HG03280 (cell line): Measurements from ENCODE around the gene GLIS2.

Experiments used
- ATAC-seq: cut with Tn5 transposase; IDR thresholded peaks from one replicate; pipeline ENCODE4 v1.9.1; 2021; ENCODE audit warnings: mild to moderate bottlenecking, moderate library complexity; ENCODE audit not compliant: unreplicated experiment

Gene GLIS2

GRCh38 chr16:4381072-4381934 lies 65.4 kb downstream of the GLIS2 start:
- ATAC-seq, result no peak

GRCh38 chr16:4381935-4382794 lies 66.3 kb downstream of the GLIS2 start:
- no peak for ATAC-seq

DNA sequence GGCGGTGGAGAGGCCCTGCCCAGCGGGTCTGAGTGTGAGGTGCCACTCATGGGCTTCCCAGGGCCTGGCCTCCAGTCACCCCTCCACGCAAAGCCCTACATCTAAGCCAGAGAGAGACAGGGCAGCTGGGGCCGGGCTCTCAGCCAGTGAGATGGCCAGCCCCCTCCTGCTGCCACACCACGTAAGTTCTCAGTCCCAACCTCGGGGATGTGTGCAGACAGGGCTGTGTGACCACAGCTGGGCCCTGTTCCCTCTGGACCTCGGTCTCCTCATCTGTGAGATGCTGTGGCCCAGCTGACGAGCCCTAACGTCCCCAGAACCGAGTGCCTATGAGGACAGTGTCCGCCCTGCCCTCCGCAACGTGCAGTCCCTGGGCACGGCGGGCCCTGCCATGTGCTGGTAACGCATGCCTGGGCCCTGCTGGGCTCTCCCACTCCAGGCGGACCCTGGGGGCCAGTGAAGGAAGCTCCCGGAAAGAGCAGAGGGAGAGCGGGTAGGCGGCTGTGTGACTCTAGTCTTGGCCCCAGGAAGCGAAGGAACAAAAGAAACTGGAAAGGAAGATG lies 67.0 kb downstream of the GLIS2 start:
- no peak for ATAC-seq

DNA sequence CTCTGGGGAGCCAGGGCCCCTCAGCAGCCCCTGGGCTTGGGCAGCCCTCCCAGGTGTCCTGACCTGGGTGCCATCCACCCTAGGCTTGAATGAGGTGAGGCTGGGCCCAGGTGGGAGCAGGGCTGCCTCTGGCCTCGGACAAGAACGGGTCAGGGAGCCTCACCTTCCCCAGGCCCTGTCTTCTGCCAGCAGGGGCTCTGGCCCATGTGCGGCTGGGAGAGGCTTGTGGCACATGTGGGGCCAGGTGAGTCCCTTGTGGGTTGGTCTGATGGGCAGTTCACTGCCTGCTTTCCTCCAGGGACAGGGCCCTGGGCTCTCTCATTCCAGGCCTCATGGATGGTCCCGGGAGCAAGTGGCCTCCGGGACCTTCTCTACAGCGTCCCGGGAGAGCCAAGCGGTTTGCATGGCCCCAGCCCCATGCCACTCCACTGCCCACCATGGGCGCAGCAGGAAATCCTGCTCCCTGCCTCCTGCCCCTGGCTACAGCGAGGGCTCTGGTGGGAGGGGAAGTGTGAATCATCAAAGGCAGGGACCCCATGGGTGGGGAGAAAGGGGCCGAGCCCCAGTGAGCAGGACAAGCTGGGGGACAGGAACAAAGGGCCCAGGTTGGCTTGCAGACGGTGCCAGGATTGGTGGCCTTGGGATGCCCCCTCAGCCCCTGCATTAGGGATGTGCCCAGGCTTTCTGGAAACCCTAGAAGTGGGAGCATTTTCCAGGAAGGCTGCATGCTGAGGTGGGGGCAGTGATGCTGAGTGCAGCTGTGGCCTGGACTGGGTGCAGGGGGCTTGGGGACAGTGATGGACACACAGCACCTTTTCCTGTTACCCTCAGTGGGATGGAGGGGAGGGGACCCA lies 68.0 kb downstream of the GLIS2 start:
- ATAC-seq, result no peak

DNA sequence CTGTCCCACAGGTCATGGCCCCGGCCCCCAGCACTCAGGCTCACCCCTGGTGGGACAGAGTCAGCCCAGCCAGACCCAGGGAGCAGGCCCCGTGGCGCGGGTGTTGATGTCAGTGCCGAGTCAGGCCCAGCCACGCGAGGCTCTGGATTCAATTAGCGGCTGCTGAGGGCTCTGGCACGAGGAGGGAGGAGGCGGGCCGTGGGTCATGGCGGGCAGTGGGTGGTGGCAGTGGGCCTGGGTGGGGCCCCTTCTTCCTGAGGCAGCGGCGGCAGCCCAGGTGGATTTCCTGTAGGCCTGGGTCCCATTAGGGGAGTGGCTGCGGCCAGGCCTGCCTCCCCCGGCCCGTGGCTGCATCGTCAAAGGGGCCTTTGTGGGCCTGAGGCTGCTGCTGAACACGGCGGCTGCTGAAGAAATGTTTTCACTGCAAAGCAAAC lies 68.7 kb downstream of the GLIS2 start:
- no peak for ATAC-seq

DNA sequence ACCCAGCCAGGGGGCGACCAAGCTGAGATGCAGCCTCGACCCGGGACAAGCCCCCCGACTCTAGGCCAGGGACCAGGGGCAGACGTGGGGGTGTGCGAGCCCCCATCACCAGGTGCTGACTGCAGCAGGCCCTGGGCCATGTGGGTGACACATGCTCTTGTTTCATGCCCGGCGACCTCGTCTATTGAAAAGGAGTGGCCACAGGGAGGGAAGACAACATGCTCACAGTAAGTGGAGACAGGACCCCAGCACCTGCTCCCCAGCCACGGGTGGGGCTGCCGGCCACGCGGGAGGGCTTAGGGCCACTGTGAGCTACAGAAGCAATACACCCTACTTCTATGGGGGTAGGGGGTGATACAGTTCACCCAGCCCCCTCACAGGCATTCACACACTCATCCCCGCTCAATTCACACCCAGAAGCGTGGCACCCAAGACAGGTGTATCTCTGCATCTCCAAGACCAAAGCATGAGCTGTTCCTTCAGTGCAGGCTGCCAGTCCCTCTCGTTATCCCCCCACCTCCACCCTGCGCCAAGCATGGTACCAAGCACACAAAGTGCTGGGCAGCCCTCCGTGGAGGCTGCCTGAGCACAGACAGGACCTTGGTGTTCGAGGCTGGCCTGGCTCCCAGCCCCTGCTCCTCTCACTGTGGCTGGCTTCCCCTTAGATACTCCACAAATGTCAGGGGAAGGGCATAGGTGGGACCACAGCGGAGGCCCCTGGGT lies 69.4 kb downstream of the GLIS2 start:
- no peak for ATAC-seq

DNA sequence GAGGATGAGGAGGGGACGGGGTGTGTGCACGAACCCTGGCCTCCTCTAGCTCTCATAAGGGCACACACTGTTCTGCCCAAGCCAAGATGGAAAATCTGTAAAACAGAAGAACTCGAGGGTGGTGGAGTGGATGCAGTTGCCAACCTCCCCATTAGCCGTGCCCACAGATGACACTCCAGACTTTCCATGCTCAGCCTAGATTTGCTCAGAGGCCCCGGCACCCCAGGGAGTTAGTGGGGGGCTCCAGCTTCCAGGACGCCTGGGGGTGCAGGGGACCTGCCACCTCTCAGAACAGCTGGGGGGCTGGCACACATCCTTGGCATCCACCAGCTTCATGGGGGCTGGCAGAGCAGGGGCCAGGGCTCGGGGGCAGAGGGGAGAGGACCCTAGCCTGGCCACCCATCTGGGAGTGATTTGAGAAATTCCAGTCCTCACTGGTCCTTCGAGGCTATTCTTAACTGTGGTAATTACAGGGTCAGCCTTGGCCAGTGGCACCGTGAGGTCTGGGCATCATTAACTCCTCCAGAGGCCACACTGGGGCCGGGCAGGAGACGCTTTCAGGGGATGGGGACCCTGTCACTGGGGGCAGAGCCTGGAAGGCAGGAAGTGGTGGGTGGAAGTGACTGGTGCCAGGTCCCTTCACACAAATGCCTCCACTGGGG lies 70.1 kb downstream of the GLIS2 start:
- ATAC-seq, result no peak

GRCh38 chr16:4386451-4386805 lies 70.6 kb downstream of the GLIS2 start:
- no peak for ATAC-seq

GRCh38 chr16:4386951-4387565 lies 71.2 kb downstream of the GLIS2 start:
- ATAC-seq, result no peak

GRCh38 chr16:4387781-4388180 lies 71.9 kb downstream of the GLIS2 start:
- ATAC-seq, result no peak

GRCh38 chr16:4388271-4389021 lies 72.6 kb downstream of the GLIS2 start:
- no peak for ATAC-seq
